ENCODE results near the gene ANGPT4. TPM values are rescaled to one million over a fixed set of nuclear protein-coding genes. Genes with fewer than 3 reads are reported as not detected.

ANGPT4 gene
- total RNA-seq, 2 experiments from 2014 or later, result not detected

GRCh38 chr20:871436-871835 lies 44.7 kb downstream of the ANGPT4 start:
- intact Hi-C loops (cut with DNase I, micrococcal nuclease), result no loop called here
- H3K4me3 Mint-ChIP-seq, result no peak overlapping the region
- ATAC-seq (no peak), DNase-seq (no peak)
- H3K4me1 Mint-ChIP-seq, result no peaks in the 10 kb centered on the region
- ChIA-PET POLR2A (no interaction called here), CTCF (interaction anchor here (0.5 kb wide), 1 partner anchor 10 kb away, joined by 3 read pairs; no protein-coding TSS in a partner anchor)
- H3K27me3 Mint-ChIP-seq, result no peaks in the 10 kb centered on the region
- no peak overlapping the region for H3K27ac Mint-ChIP-seq
- H3K9me3 Mint-ChIP-seq (ENCODE audit: low read depth), result no peaks in the 10 kb centered on the region
- no peaks in the 10 kb centered on the region for H3K36me3 Mint-ChIP-seq (ENCODE audit: low read depth)

- ChIA-PET CTCF (no interaction called here), POLR2A (no interaction called here)
- DNase-seq, result no peak
- H3K4me1 Mint-ChIP-seq, result no peaks in the 10 kb centered on the region
- ATAC-seq, result no peak
- no peaks in the 10 kb centered on the region for H3K36me3 Mint-ChIP-seq (ENCODE audit: low read depth)
- intact Hi-C loops (cut with DNase I, micrococcal nuclease), result no loop called here
- H3K4me3 Mint-ChIP-seq, result no peak overlapping the region
- H3K27me3 Mint-ChIP-seq, result no peaks in the 10 kb centered on the region
- no peak overlapping the region for H3K27ac Mint-ChIP-seq
- no peaks in the 10 kb centered on the region for H3K9me3 Mint-ChIP-seq (ENCODE audit: low read depth)
These were observed 45.4 kb downstream of the ANGPT4 start for GRCh38 chr20:870758-871157.

- H3K4me1 Mint-ChIP-seq, result no peaks in the 10 kb centered on the region
- POLR2A ChIA-PET, result no interaction called here
These were observed 46.5 kb downstream of the ANGPT4 start for GRCh38 chr20:869606-870005.

GRCh38 chr20:868279-868678 lies 47.9 kb downstream of the ANGPT4 start:
- H3K27me3 Mint-ChIP-seq, result no peaks in the 10 kb centered on the region
- DNase-seq (no peak), ATAC-seq (no peak)
- ChIA-PET CTCF (no interaction called here), POLR2A (no interaction called here)
- H3K4me3 Mint-ChIP-seq, result no peak overlapping the region
- no peaks in the 10 kb centered on the region for H3K9me3 Mint-ChIP-seq (ENCODE audit: low read depth)
- H3K4me1 Mint-ChIP-seq, result no peaks in the 10 kb centered on the region
- no peak overlapping the region for H3K27ac Mint-ChIP-seq
- intact Hi-C loops (cut with DNase I, micrococcal nuclease), result no loop called here
- no peaks in the 10 kb centered on the region for H3K36me3 Mint-ChIP-seq (ENCODE audit: low read depth)

More at GRCh38 chr20:869606-870005, 46.5 kb downstream of the ANGPT4 start:
- intact Hi-C loops (cut with DNase I, micrococcal nuclease), result no loop called here
- Mint-ChIP-seq H3K36me3 (ENCODE audit: low read depth) (no peaks in the 10 kb centered on the region), H3K27me3 (no peaks in the 10 kb centered on the region), H3K4me3 (no peak overlapping the region), H3K27ac (no peak overlapping the region), H3K9me3 (ENCODE audit: low read depth) (no peaks in the 10 kb centered on the region)
- DNase-seq (no peak), ATAC-seq (no peak)
- CTCF ChIA-PET, result no interaction called here

- ATAC-seq, result no peak
- ChIA-PET POLR2A (no interaction called here), CTCF (no interaction called here)
These were observed 50.7 kb downstream of the ANGPT4 start for GRCh38 chr20:865440-865839.

GRCh38 chr20:860891-861290 lies 55.2 kb downstream of the ANGPT4 start:
- POLR2A ChIA-PET, result no interaction called here
- Mint-ChIP-seq H3K27me3 (no peaks in the 10 kb centered on the region), H3K4me3 (no peak overlapping the region), H3K27ac (no peak overlapping the region), H3K9me3 (ENCODE audit: low read depth) (no peaks in the 10 kb centered on the region), H3K4me1 (peaks cover 22% of the 10 kb centered on the region), H3K36me3 (ENCODE audit: low read depth) (peaks cover 2% of the 10 kb centered on the region)
- CTCF ChIA-PET, result interaction anchor here (0.6 kb wide), 1 partner anchor 42 kb away, joined by 3 read pairs; no protein-coding TSS in a partner anchor
- intact Hi-C loops (cut with DNase I, micrococcal nuclease), result no loop called here
- ATAC-seq, result no peak
- DNase-seq, result no peak

More at GRCh38 chr20:865440-865839, 50.7 kb downstream of the ANGPT4 start:
- DNase-seq, result no peak
- Mint-ChIP-seq H3K4me3 (no peak overlapping the region), H3K27me3 (no peaks in the 10 kb centered on the region), H3K27ac (no peak overlapping the region), H3K9me3 (ENCODE audit: low read depth) (no peaks in the 10 kb centered on the region), H3K36me3 (ENCODE audit: low read depth) (no peaks in the 10 kb centered on the region), H3K4me1 (no peaks in the 10 kb centered on the region)
- intact Hi-C loops (cut with DNase I, micrococcal nuclease), result no loop called here

- CTCF ChIA-PET, result interaction anchor here (0.8 kb wide), 1 partner anchor 24 kb away, joined by 3 read pairs; no protein-coding TSS in a partner anchor
- H3K4me1 Mint-ChIP-seq, result peaks cover 28% of the 10 kb centered on the region
- H3K9me3 Mint-ChIP-seq (ENCODE audit: low read depth), result no peaks in the 10 kb centered on the region
- no peak overlapping the region for H3K4me3 Mint-ChIP-seq
- no peaks in the 10 kb centered on the region for H3K27me3 Mint-ChIP-seq
- intact Hi-C loops (cut with DNase I, micrococcal nuclease), result no loop called here
- H3K27ac Mint-ChIP-seq, result no peak overlapping the region
- DNase-seq, result no peak
- POLR2A ChIA-PET, result no interaction called here
- ATAC-seq, result peak; percentile 52
- H3K36me3 Mint-ChIP-seq (ENCODE audit: low read depth), result peaks cover 2% of the 10 kb centered on the region
These were observed 56.3 kb downstream of the ANGPT4 start for GRCh38 chr20:859751-860231.

GRCh38 chr20:858011-858410 lies 58.1 kb downstream of the ANGPT4 start:
- peaks cover 40% of the 10 kb centered on the region for H3K4me1 Mint-ChIP-seq
- intact Hi-C loops (cut with DNase I, micrococcal nuclease), result no loop called here
- H3K36me3 Mint-ChIP-seq (ENCODE audit: low read depth), result peaks cover 5% of the 10 kb centered on the region
- peaks cover 2% of the 10 kb centered on the region for H3K9me3 Mint-ChIP-seq (ENCODE audit: low read depth)
- H3K27ac Mint-ChIP-seq, result no peak overlapping the region
- CTCF ChIA-PET, result interaction anchor here (0.7 kb wide), 1 partner anchor 47 kb away, joined by 4 read pairs; no protein-coding TSS in a partner anchor
- ATAC-seq (no peak), DNase-seq (no peak)
- no peaks in the 10 kb centered on the region for H3K27me3 Mint-ChIP-seq
- H3K4me3 Mint-ChIP-seq, result no peak overlapping the region
- POLR2A ChIA-PET, result no interaction called here

- peak overlapping the region; percentile 30 for H3K27ac Mint-ChIP-seq
- POLR2A ChIA-PET, result no interaction called here
- DNase-seq, result peak; percentile 65
These were observed 59.8 kb downstream of the ANGPT4 start for GRCh38 chr20:856361-856775.

GRCh38 chr20:855466-856360 lies 60.4 kb downstream of the ANGPT4 start:
- Mint-ChIP-seq H3K27ac (peak overlapping the region; percentile 30), H3K4me1 (peaks cover 52% of the 10 kb centered on the region), H3K36me3 (ENCODE audit: low read depth) (peaks cover 11% of the 10 kb centered on the region), H3K4me3 (no peak overlapping the region), H3K27me3 (no peaks in the 10 kb centered on the region), H3K9me3 (ENCODE audit: low read depth) (peaks cover 2% of the 10 kb centered on the region)
- CTCF ChIA-PET, result interaction anchor here (0.9 kb wide), 1 partner anchor 248 kb away, joined by 3 read pairs; no protein-coding TSS in a partner anchor
- DNase-seq, result no peak
- POLR2A ChIA-PET, result no interaction called here
- no peak for ATAC-seq
- intact Hi-C loops (cut with DNase I, micrococcal nuclease), result no loop called here

More at GRCh38 chr20:856361-856775, 59.8 kb downstream of the ANGPT4 start:
- CTCF ChIA-PET, result interaction anchor here (0.9 kb wide), 1 partner anchor 248 kb away, joined by 3 read pairs; no protein-coding TSS in a partner anchor
- H3K4me3 Mint-ChIP-seq, result no peak overlapping the region
- H3K9me3 Mint-ChIP-seq (ENCODE audit: low read depth), result peaks cover 2% of the 10 kb centered on the region
- peaks cover 9% of the 10 kb centered on the region for H3K36me3 Mint-ChIP-seq (ENCODE audit: low read depth)
- intact Hi-C loops (cut with DNase I, micrococcal nuclease), result no loop called here
- peak; percentile 68 for ATAC-seq
- peaks cover 45% of the 10 kb centered on the region for H3K4me1 Mint-ChIP-seq
- no peaks in the 10 kb centered on the region for H3K27me3 Mint-ChIP-seq

- Mint-ChIP-seq H3K27me3 (no peaks in the 10 kb centered on the region), H3K4me3 (no peak overlapping the region), H3K36me3 (ENCODE audit: low read depth) (peaks cover 13% of the 10 kb centered on the region), H3K9me3 (ENCODE audit: low read depth) (peaks cover 3% of the 10 kb centered on the region), H3K27ac (no peak overlapping the region), H3K4me1 (peaks cover 53% of the 10 kb centered on the region)
- ChIA-PET POLR2A (no interaction called here), CTCF (interaction anchor here (0.6 to 1.1 kb wide), 2 partner anchors 38 to 39 kb away, joined by 3 to 4 read pairs; no protein-coding TSS in a partner anchor)
- no peak for DNase-seq
- ATAC-seq, result no peak
- intact Hi-C loops (cut with DNase I, micrococcal nuclease), result no loop called here
These were observed 61.5 kb downstream of the ANGPT4 start for GRCh38 chr20:854601-855000.
